22Rv1 (cell line): Measurements from ENCODE around the gene AGXT.

Experiments used
- H3K27ac ChIP-seq: fragments of 450-650 bp; 2 replicates; pipeline ENCODE4 v1.5.1; 2017
- CTCF ChIP-seq: fragments of 450-650 bp; IDR thresholded peaks from 2 replicates; pipeline ENCODE4 v1.5.1; 2017; ENCODE audit warnings: mild to moderate bottlenecking
- ZFX ChIP-seq: fragments of 450-650 bp; IDR thresholded peaks from 2 replicates; pipeline ENCODE4 v1.6.1; 2017; ENCODE audit warnings: antibody characterized with exemption, borderline replicate concordance

The AGXT gene

GRCh38 chr2:240871071-240871958, 2.7 kb downstream of the AGXT start:
- no peak overlapping the region for H3K27ac ChIP-seq
- TF ChIP-seq CTCF (no peak), ZFX (no peak)

- H3K27ac ChIP-seq, result no peak overlapping the region
- TF ChIP-seq ZFX (no peak), CTCF (no peak)
These were observed 3.9 kb downstream of the AGXT start for GRCh38 chr2:240872317-240873097.

GRCh38 chr2:240873098-240873788, 4.6 kb downstream of the AGXT start:
- H3K27ac ChIP-seq, result no peak overlapping the region
- TF ChIP-seq ZFX (no peak), CTCF (no peak)

- TF ChIP-seq CTCF, result no peak
- no peak for TF ChIP-seq ZFX
- H3K27ac ChIP-seq, result no peak overlapping the region
These were observed 5.4 kb downstream of the AGXT start for GRCh38 chr2:240873805-240874714.

GRCh38 chr2:240874715-240875227, 6.1 kb downstream of the AGXT start:
- TF ChIP-seq ZFX, result no peak
- no peak for TF ChIP-seq CTCF
- no peak overlapping the region for H3K27ac ChIP-seq
